DOHH2 (cell line): ENCODE data around the gene MBOAT7.
"Not testable (repeated sequence)": the region's sequence is repeated elsewhere in the genome, so short reads cannot be mapped to it uniquely, and the experiment has no call there.

Source experiments
- EZH2phosphoT487 ChIP-seq: fragments of 200-600 bp; sonication (generic); IDR thresholded peaks from 2 replicates; pipeline ENCODE4 v1.6.1; 2017; ENCODE audit warnings: borderline replicate concordance, mild to moderate bottlenecking, antibody characterized with exemption, low read length, moderate library complexity, mixed read lengths
- TF ChIP-seq, protein P1 (sequence below): fragments of 200-600 bp; sonication (generic); IDR thresholded peaks from one replicate; pipeline ENCODE4 v1.5.1; 2014; ENCODE audit warnings: antibody characterized with exemption, mild to moderate bottlenecking, low read depth, low read length; ENCODE audit not compliant: poor library complexity, severe bottlenecking

DNA sequence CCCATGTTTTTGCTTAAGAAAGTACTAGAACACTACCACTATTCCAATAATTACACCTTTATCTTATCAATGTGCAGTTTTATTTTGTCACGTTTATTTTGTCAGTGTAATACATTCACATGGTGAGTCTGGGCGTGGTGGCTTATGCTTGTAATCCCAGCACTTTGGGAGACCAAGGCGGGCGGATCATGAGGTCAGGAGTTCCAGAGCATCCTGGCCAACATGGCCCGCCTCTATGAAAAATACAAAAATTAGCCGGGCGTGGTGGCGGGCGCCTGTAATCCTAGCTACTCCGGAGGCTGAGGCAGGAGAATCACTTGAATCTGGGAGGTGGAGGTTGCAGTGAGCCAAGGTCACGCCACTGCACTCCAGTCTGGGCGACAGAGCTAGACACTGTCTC, 5.1 kb upstream of the MBOAT7 start:
- TF ChIP-seq, protein P1, sequence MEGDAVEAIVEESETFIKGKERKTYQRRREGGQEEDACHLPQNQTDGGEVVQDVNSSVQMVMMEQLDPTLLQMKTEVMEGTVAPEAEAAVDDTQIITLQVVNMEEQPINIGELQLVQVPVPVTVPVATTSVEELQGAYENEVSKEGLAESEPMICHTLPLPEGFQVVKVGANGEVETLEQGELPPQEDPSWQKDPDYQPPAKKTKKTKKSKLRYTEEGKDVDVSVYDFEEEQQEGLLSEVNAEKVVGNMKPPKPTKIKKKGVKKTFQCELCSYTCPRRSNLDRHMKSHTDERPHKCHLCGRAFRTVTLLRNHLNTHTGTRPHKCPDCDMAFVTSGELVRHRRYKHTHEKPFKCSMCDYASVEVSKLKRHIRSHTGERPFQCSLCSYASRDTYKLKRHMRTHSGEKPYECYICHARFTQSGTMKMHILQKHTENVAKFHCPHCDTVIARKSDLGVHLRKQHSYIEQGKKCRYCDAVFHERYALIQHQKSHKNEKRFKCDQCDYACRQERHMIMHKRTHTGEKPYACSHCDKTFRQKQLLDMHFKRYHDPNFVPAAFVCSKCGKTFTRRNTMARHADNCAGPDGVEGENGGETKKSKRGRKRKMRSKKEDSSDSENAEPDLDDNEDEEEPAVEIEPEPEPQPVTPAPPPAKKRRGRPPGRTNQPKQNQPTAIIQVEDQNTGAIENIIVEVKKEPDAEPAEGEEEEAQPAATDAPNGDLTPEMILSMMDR = not testable (repeated sequence)
- not testable (repeated sequence) for TF ChIP-seq EZH2phosphoT487
